H9 (cell line): ENCODE measurements around the gene PVALB. TPM values are rescaled to one million over a fixed set of nuclear protein-coding genes. Genes with fewer than 3 reads are reported as not detected.

Experiments
- DNase-seq: peaks from one replicate; pipeline ENCODE4 v3.0.0-alpha.2; 2017
- H2AFZ ChIP-seq: one replicate; pipeline ENCODE4 v1.6.1; 2013; ENCODE audit warnings: mild to moderate bottlenecking, low read length, control low read depth, moderate library complexity
- H2AK5ac ChIP-seq: 2 replicates; pipeline ENCODE4 v1.6.1; 2013; ENCODE audit warnings: low read length, control low read depth, mixed read lengths; ENCODE audit not compliant: insufficient read length
- H2BK120ac ChIP-seq: one replicate; pipeline ENCODE4 v1.6.1; 2013; ENCODE audit warnings: low read depth, mild to moderate bottlenecking, low read length, control low read depth, inconsistent platforms; ENCODE audit not compliant: poor library complexity, severe bottlenecking
- H2BK12ac ChIP-seq: 2 replicates; pipeline ENCODE4 v1.6.1; 2013; ENCODE audit warnings: low read length, control low read depth, mixed read lengths, low read depth; ENCODE audit not compliant: insufficient read length
- H2BK15ac ChIP-seq: 2 replicates; pipeline ENCODE4 v1.6.1; 2013; ENCODE audit warnings: low read depth, low read length, control low read depth
- H2BK20ac ChIP-seq: one replicate; pipeline ENCODE4 v1.6.1; 2013; ENCODE audit warnings: low read depth, mild to moderate bottlenecking, low read length, control low read depth, inconsistent platforms; ENCODE audit not compliant: poor library complexity, severe bottlenecking
- H2BK5ac ChIP-seq: 2 replicates; pipeline ENCODE4 v1.6.1; 2013; ENCODE audit warnings: low read length, control low read depth, mixed read lengths; ENCODE audit not compliant: insufficient read length
- H3K14ac ChIP-seq: 2 replicates; pipeline ENCODE4 v1.6.1; 2013; ENCODE audit warnings: low read length, control low read depth; ENCODE audit not compliant: insufficient read depth
- H3K18ac ChIP-seq: 2 replicates; pipeline ENCODE4 v1.6.1; 2013; ENCODE audit warnings: low read depth, mild to moderate bottlenecking, mixed read lengths, low read length, control low read depth; ENCODE audit not compliant: insufficient read length
- H3K23ac ChIP-seq: 2 replicates; pipeline ENCODE4 v1.6.1; 2013; ENCODE audit warnings: low read length, control low read depth, mixed read lengths, low read depth; ENCODE audit not compliant: insufficient read length
- H3K23me2 ChIP-seq: 2 replicates; pipeline ENCODE4 v1.6.1; 2013; ENCODE audit warnings: low read depth, mild to moderate bottlenecking, mixed read lengths, low read length, control low read depth; ENCODE audit not compliant: insufficient read length, poor library complexity, severe bottlenecking
- H3K27ac ChIP-seq: 2 replicates; pipeline ENCODE4 v1.5.1; 2013; ENCODE audit warnings: low read length, control low read depth, mixed read lengths, low read depth; ENCODE audit not compliant: insufficient read length
- H3K27me3 ChIP-seq: 2 replicates; pipeline ENCODE4 v1.6.1; 2013; ENCODE audit warnings: low read length, control low read depth, inconsistent platforms; ENCODE audit not compliant: insufficient read depth
- H3K4ac ChIP-seq: 2 replicates; pipeline ENCODE4 v1.6.1; 2013; ENCODE audit warnings: low read depth, mild to moderate bottlenecking, control low read depth, inconsistent platforms, low read length, moderate library complexity
- H3K4me1 ChIP-seq: 2 replicates; pipeline ENCODE4 v1.6.1; 2013; ENCODE audit warnings: low read length, control low read depth, inconsistent platforms; ENCODE audit not compliant: insufficient read depth
- H3K4me2 ChIP-seq: 2 replicates; pipeline ENCODE4 v1.6.1; 2013; ENCODE audit warnings: low read length, control low read depth, mixed read lengths; ENCODE audit not compliant: insufficient read length, insufficient read depth
- H3K56ac ChIP-seq: 2 replicates; pipeline ENCODE4 v1.6.1; 2013; ENCODE audit warnings: low read depth, mild to moderate bottlenecking, mixed read lengths, low read length, control low read depth; ENCODE audit not compliant: insufficient read length
- H3K79me1 ChIP-seq: 2 replicates; pipeline ENCODE4 v1.6.1; 2013; ENCODE audit warnings: low read depth, mild to moderate bottlenecking, moderate library complexity, low read length, control low read depth, inconsistent platforms; ENCODE audit not compliant: insufficient read depth, poor library complexity, severe bottlenecking
- H3K79me2 ChIP-seq: 2 replicates; pipeline ENCODE4 v1.6.1; 2013; ENCODE audit warnings: low read length, control low read depth, inconsistent platforms; ENCODE audit not compliant: insufficient read depth
- H3K9ac ChIP-seq: 2 replicates; pipeline ENCODE4 v1.6.1; 2013; ENCODE audit warnings: low read length, control low read depth, mixed read lengths; ENCODE audit not compliant: insufficient read length; ENCODE audit errors: extremely low read depth
- H3K9me3 ChIP-seq: one replicate; pipeline ENCODE4 v1.6.1; 2013; ENCODE audit warnings: low read depth, low read length, inconsistent platforms; ENCODE audit not compliant: control insufficient read depth
- H3T11ph ChIP-seq: one replicate; pipeline ENCODE4 v1.6.1; 2013; ENCODE audit warnings: mild to moderate bottlenecking, low read length, control low read depth, inconsistent platforms
- H4K20me1 ChIP-seq: one replicate; pipeline ENCODE4 v1.6.1; 2013; ENCODE audit not compliant: control insufficient read depth, insufficient read length, insufficient read depth
- H4K5ac ChIP-seq: 2 replicates; pipeline ENCODE4 v1.6.1; 2013; ENCODE audit warnings: low read depth, mild to moderate bottlenecking, mixed read lengths, low read length, control low read depth; ENCODE audit not compliant: insufficient read length
- H4K8ac ChIP-seq: replicated peaks from 2 replicates; pipeline ENCODE4 v1.6.1; 2013; ENCODE audit warnings: low read length, control low read depth, mixed read lengths, low read depth; ENCODE audit not compliant: insufficient read length
- H4K91ac ChIP-seq: 2 replicates; pipeline ENCODE4 v1.6.1; 2013; ENCODE audit warnings: low read depth, mild to moderate bottlenecking, moderate library complexity, mixed read lengths, low read length, control low read depth; ENCODE audit not compliant: insufficient read length
- H3K27ac Mint-ChIP-seq, 3 experiments: 2 replicates in 2 of 3; 3 replicates in 1 of 3; pipeline ENCODE4 v1.8.0; 2020 to 2021; ENCODE audit warnings: mixed read lengths in 3 of 3, mild to moderate bottlenecking in 1 of 3, moderate library complexity in 1 of 3
- H3K27me3 Mint-ChIP-seq: 2 replicates; pipeline ENCODE4 v1.8.0; 2021; ENCODE audit warnings: low read depth, mild to moderate bottlenecking, moderate library complexity, mixed read lengths
- H3K36me3 Mint-ChIP-seq, 3 experiments: 2 replicates in 2 of 3; 3 replicates in 1 of 3; pipeline ENCODE4 v1.8.0; 2020 to 2021; ENCODE audit warnings: low read depth in 3 of 3, mixed read lengths in 3 of 3; ENCODE audit not compliant: insufficient read depth in 1 of 3
- H3K4me1 Mint-ChIP-seq, 2 experiments: 2 replicates each; pipeline ENCODE4 v1.8.0; 2020; ENCODE audit warnings: mixed read lengths in 2 of 2
- H3K4me3 Mint-ChIP-seq, 2 experiments: 2 replicates in 1 of 2; 3 replicates in 1 of 2; pipeline ENCODE4 v1.8.0; 2020 to 2021; ENCODE audit warnings: mild to moderate bottlenecking in 2 of 2, mixed read lengths in 2 of 2, moderate library complexity in 1 of 2
- H3K9me3 Mint-ChIP-seq, 2 experiments: 2 replicates in 1 of 2; 3 replicates in 1 of 2; pipeline ENCODE4 v1.8.0; 2020; ENCODE audit warnings: mild to moderate bottlenecking in 2 of 2, mixed read lengths in 2 of 2, moderate library complexity in 1 of 2
- CTCF ChIP-seq: fragments of 200-600 bp; sonication (generic); conservative IDR thresholded peaks from 3 replicates; pipeline ENCODE4 v1.8.0; 2021; ENCODE audit warnings: antibody characterized with exemption, mild to moderate bottlenecking
- WGBS: extraction: QIAGEN DNeasy Blood & Tissue Kit; methylation state at CpG from one replicate; pipeline ENCODE4 v1.1.7; 2013; ENCODE audit warnings: missing lambda C conversion rate, low lambda C conversion rate, mixed read lengths; ENCODE audit not compliant: insufficient read length; ENCODE audit errors: extremely low coverage; 5-methylcytosine and 5-hydroxymethylcytosine counted together
- total RNA-seq: library from RNA; stranded (reverse); gene quantifications from 2 replicates; pipeline ENCODE4 v1.2.1, GENCODE V29; 2021

PVALB gene
- total RNA-seq, 1 experiment from 2014 or later, result 2.7 TPM

- no peak overlapping the region for H4K8ac ChIP-seq
Observed at GRCh38 chr22:36787204-36787988, 29.4 kb downstream of the PVALB start.

More at GRCh38 chr22:36787204-36787988, 29.4 kb downstream of the PVALB start:
- Histone ChIP-seq H3K4ac (no peak overlapping the region), H3K14ac (no peak overlapping the region), H3K23ac (no peak overlapping the region), H2BK15ac (no peak overlapping the region), H3K9ac (no peak overlapping the region), H2BK5ac (no peak overlapping the region), H4K20me1 (no peaks in the 10 kb centered on the region), H3T11ph (no peak overlapping the region), H2AK5ac (no peak overlapping the region), H2AFZ (no peak overlapping the region), H3K23me2 (no peaks in the 10 kb centered on the region), H2BK20ac (no peak overlapping the region), H4K5ac (no peak overlapping the region), H3K4me2 (no peak overlapping the region), H4K91ac (no peak overlapping the region), H3K27me3 (no peaks in the 10 kb centered on the region), H3K56ac (no peak overlapping the region), H2BK12ac (no peak overlapping the region), H2BK120ac (no peak overlapping the region), H3K9me3 (no peaks in the 10 kb centered on the region), H3K79me2 (0 out of 2 replicates have a peak, but pooled peaks cover 2% of the 10 kb centered on the region), H3K4me1 (no peaks in the 10 kb centered on the region), H3K27ac (no peak overlapping the region), H3K79me1 (no peaks in the 10 kb centered on the region), H3K18ac (no peak overlapping the region)
- Mint-ChIP-seq H3K4me3 (no peak overlapping the region), H3K27ac (no peak overlapping the region; a peak in 1 of 7 replicates), H3K9me3 (no peaks in the 10 kb centered on the region), H3K4me1 (peaks cover 8 to 19% of the 10 kb centered on the region in 2 experiments), H3K36me3 (no peaks in the 10 kb centered on the region), H3K27me3 (peaks cover 43% of the 10 kb centered on the region)
- DNase-seq, result no peak
- no peak for TF ChIP-seq CTCF
- no CpG with 5 or more reads among the region's 17 CpGs for WGBS
